GM23338 (cell line): ENCODE data around the gene SETBP1. TPM values are rescaled to one million over a fixed set of nuclear protein-coding genes. Genes with fewer than 3 reads are reported as not detected.

ENCODE experiments used
- ATAC-seq: fragments of 200-7000 bp; cut with Tn5 transposase; 3 replicates; pipeline ENCODE4 v1.9.1; 2020
- DNase-seq: peaks from one replicate; pipeline ENCODE4 v3.0.0-alpha.2; 2015; ENCODE audit warnings: low spot score
- H2AFZ ChIP-seq: fragments of 200-600 bp; sonication (generic); 2 replicates; pipeline ENCODE4 v1.8.0; 2016; ENCODE audit warnings: antibody characterized with exemption, mild to moderate bottlenecking, moderate library complexity
- H3F3A ChIP-seq: fragments of 200-600 bp; sonication (generic); replicated peaks from 2 replicates; pipeline ENCODE4 v1.8.0; 2017; ENCODE audit warnings: antibody characterized with exemption, mixed run types, low read depth
- H3K27ac ChIP-seq: fragments of 200-600 bp; sonication (generic); 2 replicates; pipeline ENCODE4 v1.6.1; 2016; ENCODE audit warnings: low read depth
- H3K27me3 ChIP-seq: fragments of 200-600 bp; sonication (generic); 2 replicates; pipeline ENCODE4 v1.8.0; 2016; ENCODE audit warnings: mild to moderate bottlenecking, mixed run types, moderate library complexity; ENCODE audit not compliant: insufficient read depth
- H3K36me3 ChIP-seq: fragments of 200-600 bp; sonication (generic); 2 replicates; pipeline ENCODE4 v1.8.0; 2016; ENCODE audit warnings: mild to moderate bottlenecking; ENCODE audit not compliant: insufficient read depth
- H3K4me1 ChIP-seq: fragments of 200-600 bp; sonication (generic); 2 replicates; pipeline ENCODE4 v1.8.0; 2016; ENCODE audit warnings: mild to moderate bottlenecking, moderate library complexity; ENCODE audit not compliant: insufficient read depth
- H3K4me2 ChIP-seq: fragments of 200-600 bp; sonication (generic); 2 replicates; pipeline ENCODE4 v1.7.1; 2017; ENCODE audit warnings: mixed run types
- H3K4me3 ChIP-seq: fragments of 200-600 bp; sonication (generic); 2 replicates; pipeline ENCODE4 v1.6.1; 2016; ENCODE audit warnings: mixed run types
- H3K79me2 ChIP-seq: fragments of 200-600 bp; sonication (generic); replicated peaks from 2 replicates; pipeline ENCODE4 v1.8.0; 2017; ENCODE audit warnings: mild to moderate bottlenecking; ENCODE audit not compliant: insufficient read depth
- H3K9me2 ChIP-seq: fragments of 200-600 bp; sonication (generic); 2 replicates; pipeline ENCODE4 v1.8.0; 2017; ENCODE audit not compliant: insufficient read depth
- H4K20me1 ChIP-seq: fragments of 200-600 bp; sonication (generic); replicated peaks from 2 replicates; pipeline ENCODE4 v1.8.0; 2017; ENCODE audit warnings: mild to moderate bottlenecking; ENCODE audit not compliant: insufficient read depth
- H3K27ac Mint-ChIP-seq: 2 replicates; pipeline ENCODE4 v1.8.0; 2020; ENCODE audit warnings: inconsistent platforms, mild to moderate bottlenecking, moderate library complexity, mixed read lengths
- H3K27me3 Mint-ChIP-seq: 3 replicates; pipeline ENCODE4 v1.8.0; 2022; ENCODE audit warnings: low read depth, mild to moderate bottlenecking, moderate library complexity, mixed read lengths, inconsistent platforms; ENCODE audit not compliant: insufficient read depth, poor library complexity
- H3K36me3 Mint-ChIP-seq: 3 replicates; pipeline ENCODE4 v1.8.0; 2021; ENCODE audit warnings: low read depth, mild to moderate bottlenecking, inconsistent platforms, moderate library complexity, mixed read lengths
- H3K4me1 Mint-ChIP-seq: 3 replicates; pipeline ENCODE4 v1.8.0; 2020; ENCODE audit warnings: mild to moderate bottlenecking, inconsistent platforms, mixed read lengths
- H3K4me3 Mint-ChIP-seq: 3 replicates; pipeline ENCODE4 v1.8.0; 2021; ENCODE audit warnings: moderate library complexity, mild to moderate bottlenecking, inconsistent platforms, mixed read lengths
- H3K9me3 Mint-ChIP-seq: 3 replicates; pipeline ENCODE4 v1.8.0; 2020; ENCODE audit warnings: moderate library complexity, mild to moderate bottlenecking, inconsistent platforms, mixed read lengths
- CREB1 ChIP-seq: fragments of 250-450 bp; sonication (Bioruptor Pico); IDR thresholded peaks from 2 replicates; pipeline ENCODE4 v1.5.0; 2020; ENCODE audit warnings: low read depth, mild to moderate bottlenecking, moderate library complexity
- EZH2 ChIP-seq: fragments of 200-600 bp; sonication (generic); IDR thresholded peaks from one replicate; pipeline ENCODE4 v1.8.0; 2017; ENCODE audit warnings: antibody characterized with exemption, mild to moderate bottlenecking, low read depth; ENCODE audit not compliant: unreplicated experiment
- EZH2phosphoT487 ChIP-seq: fragments of 200-600 bp; sonication (generic); IDR thresholded peaks from one replicate; pipeline ENCODE4 v1.8.1; 2018; ENCODE audit warnings: antibody characterized with exemption; ENCODE audit not compliant: unreplicated experiment
- JUNB ChIP-seq: IDR thresholded peaks from one replicate; pipeline ENCODE4 v1.6.1; 2016; ENCODE audit warnings: antibody characterized with exemption; ENCODE audit not compliant: unreplicated experiment
- NANOG ChIP-seq: IDR thresholded peaks from 2 replicates; pipeline ENCODE4 v1.6.1; 2016; ENCODE audit warnings: antibody characterized with exemption, borderline replicate concordance
- POLR2AphosphoS5 ChIP-seq: IDR thresholded peaks from 2 replicates; pipeline ENCODE4 v1.6.1; 2016; ENCODE audit warnings: antibody characterized with exemption, low read depth
- STAT1 ChIP-seq: IDR thresholded peaks from one replicate; pipeline ENCODE4 v1.6.1; 2016; ENCODE audit warnings: antibody characterized with exemption; ENCODE audit not compliant: unreplicated experiment
- ZNF114 ChIP-seq: fragments of 250-450 bp; sonication (Bioruptor Pico); IDR thresholded peaks from 2 replicates; pipeline ENCODE4 v1.5.0; 2020; ENCODE audit warnings: mild to moderate bottlenecking, moderate library complexity
- ZNF331 ChIP-seq: fragments of 250-450 bp; sonication (Bioruptor Pico); IDR thresholded peaks from 2 replicates; pipeline ENCODE4 v1.5.0; 2020; ENCODE audit warnings: low read depth, mild to moderate bottlenecking, moderate library complexity
- polyA plus RNA-seq: library from polyadenylated mRNA; unstranded; fragments of >200 nt; fragmentation: Nextera tagmentation; extraction: Ambion mirVana; gene quantifications from 2 replicates; pipeline ENCODE4 v1.2.1, GENCODE V29; 2016
- total RNA-seq: library from RNA; depleted of rRNA; stranded (reverse); fragments of >200 nt; shearing (Covaris generic); gene quantifications from 2 replicates; pipeline ENCODE4 v1.2.3, GENCODE V29; 2014
- TF ChIP-seq, protein P1 (sequence below): fragments of 250-450 bp; sonication (Bioruptor Pico); IDR thresholded peaks from 2 replicates; pipeline ENCODE4 v1.5.0; 2020; ENCODE audit warnings: mild to moderate bottlenecking, moderate library complexity
- TF ChIP-seq, protein P2 (sequence below), 2 experiments: fragments of 200-600 bp in 1 of 2; sonication (generic) in 1 of 2; conservative IDR thresholded peaks; 2 replicates each; pipeline versions ENCODE4 v1.5.1 to v1.6.1; 2016 to 2017; ENCODE audit warnings: antibody characterized with exemption in 2 of 2, low read depth in 2 of 2, mild to moderate bottlenecking in 2 of 2, moderate library complexity in 1 of 2
- TF ChIP-seq, protein P3 (sequence below): IDR thresholded peaks from 2 replicates; pipeline ENCODE4 v1.6.1; 2016; ENCODE audit warnings: antibody characterized with exemption
- TF ChIP-seq, protein P4 (sequence below): IDR thresholded peaks from one replicate; pipeline ENCODE4 v1.6.1; 2018; ENCODE audit warnings: antibody characterized with exemption; ENCODE audit not compliant: unreplicated experiment

Gene SETBP1
- total and polyA plus RNA-seq, 2 experiments from 2014 or later = 1.6 to 5.5 TPM

DNA sequence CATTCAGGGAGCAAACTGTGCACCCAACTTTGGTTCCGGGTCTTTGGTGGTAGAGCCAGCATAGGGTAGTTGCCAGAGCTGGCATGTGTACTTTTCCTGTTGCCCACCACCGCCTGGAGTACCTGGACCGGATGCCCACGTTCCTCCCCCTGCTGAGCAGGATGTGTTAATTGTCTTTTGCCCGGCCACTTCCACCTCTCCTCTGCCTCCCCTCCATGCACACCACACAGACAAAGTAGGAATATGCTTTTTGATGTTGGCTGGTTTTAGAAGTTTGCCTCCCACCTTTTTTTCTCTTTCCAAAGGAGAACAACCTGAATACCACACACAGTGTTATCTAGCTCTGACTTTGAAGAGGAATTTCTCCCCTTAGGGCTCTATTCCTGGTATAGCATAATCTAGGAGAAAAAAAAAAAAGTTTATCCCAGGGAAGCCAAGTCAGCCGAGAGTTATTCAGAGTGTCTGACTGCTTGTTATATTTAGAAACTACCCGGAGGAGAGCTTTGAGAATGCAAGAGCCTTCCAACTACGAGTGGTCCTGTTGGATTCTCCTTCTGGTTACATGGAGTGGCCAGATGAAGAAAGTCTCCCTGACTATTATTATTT is 111.9 kb downstream of the SETBP1 start:
- Histone ChIP-seq H3K4me3 (no peak overlapping the region), H2AFZ (no peak overlapping the region), H3K4me2 (no peak overlapping the region; the same call in 1 of the 2 replicates), H3K27me3 (no peaks in the 10 kb centered on the region), H3K9me2 (0 out of 2 replicates have a peak, but pooled peaks cover under 1% of the 10 kb centered on the region), H3K36me3 (no peaks in the 10 kb centered on the region), H4K20me1 (no peaks in the 10 kb centered on the region), H3F3A (no peaks in the 10 kb centered on the region), H3K79me2 (no peaks in the 10 kb centered on the region), H3K27ac (no peak overlapping the region), H3K4me1 (peaks cover 8% of the 10 kb centered on the region; the same call in 1 of the 2 replicates)
- ATAC-seq (no peak), DNase-seq (no peak)
- no peak overlapping the region for H3K4me3 Mint-ChIP-seq
- no peaks in the 10 kb centered on the region for H3K36me3 Mint-ChIP-seq
- no peaks in the 10 kb centered on the region for H3K9me3 Mint-ChIP-seq
- peaks cover 26% of the 10 kb centered on the region for H3K4me1 Mint-ChIP-seq
- H3K27me3 Mint-ChIP-seq = peaks cover 6% of the 10 kb centered on the region
- no peak overlapping the region for H3K27ac Mint-ChIP-seq
- TF ChIP-seq, protein P1, sequence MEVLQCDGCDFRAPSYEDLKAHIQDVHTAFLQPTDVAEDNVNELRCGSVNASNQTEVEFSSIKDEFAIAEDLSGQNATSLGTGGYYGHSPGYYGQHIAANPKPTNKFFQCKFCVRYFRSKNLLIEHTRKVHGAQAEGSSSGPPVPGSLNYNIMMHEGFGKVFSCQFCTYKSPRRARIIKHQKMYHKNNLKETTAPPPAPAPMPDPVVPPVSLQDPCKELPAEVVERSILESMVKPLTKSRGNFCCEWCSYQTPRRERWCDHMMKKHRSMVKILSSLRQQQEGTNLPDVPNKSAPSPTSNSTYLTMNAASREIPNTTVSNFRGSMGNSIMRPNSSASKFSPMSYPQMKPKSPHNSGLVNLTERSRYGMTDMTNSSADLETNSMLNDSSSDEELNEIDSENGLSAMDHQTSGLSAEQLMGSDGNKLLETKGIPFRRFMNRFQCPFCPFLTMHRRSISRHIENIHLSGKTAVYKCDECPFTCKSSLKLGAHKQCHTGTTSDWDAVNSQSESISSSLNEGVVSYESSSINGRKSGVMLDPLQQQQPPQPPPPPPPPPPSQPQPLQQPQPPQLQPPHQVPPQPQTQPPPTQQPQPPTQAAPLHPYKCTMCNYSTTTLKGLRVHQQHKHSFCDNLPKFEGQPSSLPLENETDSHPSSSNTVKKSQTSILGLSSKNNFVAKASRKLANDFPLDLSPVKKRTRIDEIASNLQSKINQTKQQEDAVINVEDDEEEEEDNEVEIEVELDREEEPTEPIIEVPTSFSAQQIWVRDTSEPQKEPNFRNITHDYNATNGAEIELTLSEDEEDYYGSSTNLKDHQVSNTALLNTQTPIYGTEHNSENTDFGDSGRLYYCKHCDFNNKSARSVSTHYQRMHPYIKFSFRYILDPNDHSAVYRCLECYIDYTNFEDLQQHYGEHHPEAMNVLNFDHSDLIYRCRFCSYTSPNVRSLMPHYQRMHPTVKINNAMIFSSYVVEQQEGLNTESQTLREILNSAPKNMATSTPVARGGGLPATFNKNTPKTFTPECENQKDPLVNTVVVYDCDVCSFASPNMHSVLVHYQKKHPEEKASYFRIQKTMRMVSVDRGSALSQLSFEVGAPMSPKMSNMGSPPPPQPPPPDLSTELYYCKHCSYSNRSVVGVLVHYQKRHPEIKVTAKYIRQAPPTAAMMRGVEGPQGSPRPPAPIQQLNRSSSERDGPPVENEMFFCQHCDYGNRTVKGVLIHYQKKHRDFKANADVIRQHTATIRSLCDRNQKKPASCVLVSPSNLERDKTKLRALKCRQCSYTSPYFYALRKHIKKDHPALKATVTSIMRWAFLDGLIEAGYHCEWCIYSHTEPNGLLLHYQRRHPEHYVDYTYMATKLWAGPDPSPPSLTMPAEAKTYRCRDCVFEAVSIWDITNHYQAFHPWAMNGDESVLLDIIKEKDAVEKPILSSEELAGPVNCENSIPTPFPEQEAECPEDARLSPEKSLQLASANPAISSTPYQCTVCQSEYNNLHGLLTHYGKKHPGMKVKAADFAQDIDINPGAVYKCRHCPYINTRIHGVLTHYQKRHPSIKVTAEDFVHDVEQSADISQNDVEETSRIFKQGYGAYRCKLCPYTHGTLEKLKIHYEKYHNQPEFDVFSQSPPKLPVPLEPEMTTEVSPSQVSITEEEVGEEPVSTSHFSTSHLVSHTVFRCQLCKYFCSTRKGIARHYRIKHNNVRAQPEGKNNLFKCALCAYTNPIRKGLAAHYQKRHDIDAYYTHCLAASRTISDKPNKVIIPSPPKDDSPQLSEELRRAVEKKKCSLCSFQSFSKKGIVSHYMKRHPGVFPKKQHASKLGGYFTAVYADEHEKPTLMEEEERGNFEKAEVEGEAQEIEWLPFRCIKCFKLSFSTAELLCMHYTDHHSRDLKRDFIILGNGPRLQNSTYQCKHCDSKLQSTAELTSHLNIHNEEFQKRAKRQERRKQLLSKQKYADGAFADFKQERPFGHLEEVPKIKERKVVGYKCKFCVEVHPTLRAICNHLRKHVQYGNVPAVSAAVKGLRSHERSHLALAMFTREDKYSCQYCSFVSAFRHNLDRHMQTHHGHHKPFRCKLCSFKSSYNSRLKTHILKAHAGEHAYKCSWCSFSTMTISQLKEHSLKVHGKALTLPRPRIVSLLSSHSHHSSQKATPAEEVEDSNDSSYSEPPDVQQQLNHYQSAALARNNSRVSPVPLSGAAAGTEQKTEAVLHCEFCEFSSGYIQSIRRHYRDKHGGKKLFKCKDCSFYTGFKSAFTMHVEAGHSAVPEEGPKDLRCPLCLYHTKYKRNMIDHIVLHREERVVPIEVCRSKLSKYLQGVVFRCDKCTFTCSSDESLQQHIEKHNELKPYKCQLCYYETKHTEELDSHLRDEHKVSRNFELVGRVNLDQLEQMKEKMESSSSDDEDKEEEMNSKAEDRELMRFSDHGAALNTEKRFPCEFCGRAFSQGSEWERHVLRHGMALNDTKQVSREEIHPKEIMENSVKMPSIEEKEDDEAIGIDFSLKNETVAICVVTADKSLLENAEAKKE = no peak
- TF ChIP-seq ZNF114 (CRISPR knock-in tag) (no peak), STAT1 (no peak), ZNF331 (CRISPR knock-in tag) (no peak), JUNB (no peak), EZH2 (no peak), NANOG (no peak), CREB1 (CRISPR knock-in tag) (no peak), EZH2phosphoT487 (no peak), POLR2AphosphoS5 (no peak)
- TF ChIP-seq, protein P2, sequence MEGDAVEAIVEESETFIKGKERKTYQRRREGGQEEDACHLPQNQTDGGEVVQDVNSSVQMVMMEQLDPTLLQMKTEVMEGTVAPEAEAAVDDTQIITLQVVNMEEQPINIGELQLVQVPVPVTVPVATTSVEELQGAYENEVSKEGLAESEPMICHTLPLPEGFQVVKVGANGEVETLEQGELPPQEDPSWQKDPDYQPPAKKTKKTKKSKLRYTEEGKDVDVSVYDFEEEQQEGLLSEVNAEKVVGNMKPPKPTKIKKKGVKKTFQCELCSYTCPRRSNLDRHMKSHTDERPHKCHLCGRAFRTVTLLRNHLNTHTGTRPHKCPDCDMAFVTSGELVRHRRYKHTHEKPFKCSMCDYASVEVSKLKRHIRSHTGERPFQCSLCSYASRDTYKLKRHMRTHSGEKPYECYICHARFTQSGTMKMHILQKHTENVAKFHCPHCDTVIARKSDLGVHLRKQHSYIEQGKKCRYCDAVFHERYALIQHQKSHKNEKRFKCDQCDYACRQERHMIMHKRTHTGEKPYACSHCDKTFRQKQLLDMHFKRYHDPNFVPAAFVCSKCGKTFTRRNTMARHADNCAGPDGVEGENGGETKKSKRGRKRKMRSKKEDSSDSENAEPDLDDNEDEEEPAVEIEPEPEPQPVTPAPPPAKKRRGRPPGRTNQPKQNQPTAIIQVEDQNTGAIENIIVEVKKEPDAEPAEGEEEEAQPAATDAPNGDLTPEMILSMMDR (conservative IDR thresholded peaks at IDR 0.05; ENCODE audit: low read depth in 2 of 2) = no peak
- TF ChIP-seq, protein P3, sequence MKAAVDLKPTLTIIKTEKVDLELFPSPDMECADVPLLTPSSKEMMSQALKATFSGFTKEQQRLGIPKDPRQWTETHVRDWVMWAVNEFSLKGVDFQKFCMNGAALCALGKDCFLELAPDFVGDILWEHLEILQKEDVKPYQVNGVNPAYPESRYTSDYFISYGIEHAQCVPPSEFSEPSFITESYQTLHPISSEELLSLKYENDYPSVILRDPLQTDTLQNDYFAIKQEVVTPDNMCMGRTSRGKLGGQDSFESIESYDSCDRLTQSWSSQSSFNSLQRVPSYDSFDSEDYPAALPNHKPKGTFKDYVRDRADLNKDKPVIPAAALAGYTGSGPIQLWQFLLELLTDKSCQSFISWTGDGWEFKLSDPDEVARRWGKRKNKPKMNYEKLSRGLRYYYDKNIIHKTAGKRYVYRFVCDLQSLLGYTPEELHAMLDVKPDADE = no peak
- TF ChIP-seq, protein P4, sequence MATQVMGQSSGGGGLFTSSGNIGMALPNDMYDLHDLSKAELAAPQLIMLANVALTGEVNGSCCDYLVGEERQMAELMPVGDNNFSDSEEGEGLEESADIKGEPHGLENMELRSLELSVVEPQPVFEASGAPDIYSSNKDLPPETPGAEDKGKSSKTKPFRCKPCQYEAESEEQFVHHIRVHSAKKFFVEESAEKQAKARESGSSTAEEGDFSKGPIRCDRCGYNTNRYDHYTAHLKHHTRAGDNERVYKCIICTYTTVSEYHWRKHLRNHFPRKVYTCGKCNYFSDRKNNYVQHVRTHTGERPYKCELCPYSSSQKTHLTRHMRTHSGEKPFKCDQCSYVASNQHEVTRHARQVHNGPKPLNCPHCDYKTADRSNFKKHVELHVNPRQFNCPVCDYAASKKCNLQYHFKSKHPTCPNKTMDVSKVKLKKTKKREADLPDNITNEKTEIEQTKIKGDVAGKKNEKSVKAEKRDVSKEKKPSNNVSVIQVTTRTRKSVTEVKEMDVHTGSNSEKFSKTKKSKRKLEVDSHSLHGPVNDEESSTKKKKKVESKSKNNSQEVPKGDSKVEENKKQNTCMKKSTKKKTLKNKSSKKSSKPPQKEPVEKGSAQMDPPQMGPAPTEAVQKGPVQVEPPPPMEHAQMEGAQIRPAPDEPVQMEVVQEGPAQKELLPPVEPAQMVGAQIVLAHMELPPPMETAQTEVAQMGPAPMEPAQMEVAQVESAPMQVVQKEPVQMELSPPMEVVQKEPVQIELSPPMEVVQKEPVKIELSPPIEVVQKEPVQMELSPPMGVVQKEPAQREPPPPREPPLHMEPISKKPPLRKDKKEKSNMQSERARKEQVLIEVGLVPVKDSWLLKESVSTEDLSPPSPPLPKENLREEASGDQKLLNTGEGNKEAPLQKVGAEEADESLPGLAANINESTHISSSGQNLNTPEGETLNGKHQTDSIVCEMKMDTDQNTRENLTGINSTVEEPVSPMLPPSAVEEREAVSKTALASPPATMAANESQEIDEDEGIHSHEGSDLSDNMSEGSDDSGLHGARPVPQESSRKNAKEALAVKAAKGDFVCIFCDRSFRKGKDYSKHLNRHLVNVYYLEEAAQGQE = no peak
